Left lung (tissue), 10 donors: ENCODE data around the gene IFNA2. TPM values are rescaled to one million over a fixed set of nuclear protein-coding genes. Genes with fewer than 3 reads are reported as not detected.

Source experiments
- ATAC-seq: fragments of 200-7000 bp; cut with Tn5 transposase; one replicate; pipeline ENCODE4 v1.9.1; 2020; ENCODE audit warnings: moderate library complexity
- DNase-seq, 4 donors: peaks; one replicate each; pipeline ENCODE4 v3.0.0-alpha.2; 2013 to 2020
- H3K27ac ChIP-seq, 2 donors: fragments of 200-600 bp; sonication (generic) in 1 of 2; one replicate each; pipeline versions ENCODE4 v1.5.0 to v1.8.0; 2020 to 2021
- H3K27me3 ChIP-seq, 2 donors: fragments of 200-600 bp; sonication (generic) in 1 of 2; one replicate each; pipeline versions ENCODE4 v1.5.0 to v1.8.0; 2020 to 2021
- H3K36me3 ChIP-seq, 2 donors: fragments of 200-600 bp; sonication (generic) in 1 of 2; one replicate each; pipeline versions ENCODE4 v1.5.0 to v1.8.0; 2020 to 2021
- H3K4me1 ChIP-seq, 2 donors: fragments of 200-600 bp; one replicate each; pipeline ENCODE4 v1.8.0; 2021
- H3K4me3 ChIP-seq, 2 donors: fragments of 200-600 bp; sonication (generic) in 1 of 2; one replicate each; pipeline versions ENCODE4 v1.5.0 to v1.8.0; 2020 to 2021; ENCODE audit warnings: mild to moderate bottlenecking in 1 of 2
- H3K9me3 ChIP-seq, 2 donors: fragments of 200-600 bp; sonication (generic) in 1 of 2; one replicate each; pipeline versions ENCODE4 v1.5.0 to v1.8.0; 2020 to 2021
- intact Hi-C, 2 donors: fragments of 100-400 bp; cut with DNase I; formaldehyde crosslinking; loops; one replicate each; pipeline versions ENCODE4 v1.11.2 to v1.14.2; 2022
- polyA plus RNA-seq, 6 donors: library from polyadenylated mRNA; unstranded; fragments of 120-200 nt; gene quantifications; one replicate each; pipeline ENCODE4 v1.2.1, GENCODE V29; 2013; ENCODE audit not compliant: insufficient read length in 6 of 6
- total RNA-seq, 2 donors: library from RNA; stranded (reverse); fragmentation: NEBNext Ultra II Directional; extraction: Animal tissue kit (Norgen Biotek cat#: 25700); gene quantifications; one replicate each; pipeline ENCODE4 v1.2.1, GENCODE V29; 2021
- TF ChIP-seq, protein P1 (sequence below), 2 donors: fragments of 200-600 bp; sonication (generic) in 1 of 2; IDR thresholded peaks; one replicate each; pipeline versions ENCODE4 v1.5.0 to v1.8.0; 2021; ENCODE audit warnings: antibody characterized with exemption in 2 of 2
- donor health status: DM: no; HTN: yes; CAD: no.
- donor health status: DM: no; HTN: no; CAD: no.

The IFNA2 gene
- total and polyA plus RNA-seq, 8 donors = 0.13 TPM; not detected in 7

DNA sequence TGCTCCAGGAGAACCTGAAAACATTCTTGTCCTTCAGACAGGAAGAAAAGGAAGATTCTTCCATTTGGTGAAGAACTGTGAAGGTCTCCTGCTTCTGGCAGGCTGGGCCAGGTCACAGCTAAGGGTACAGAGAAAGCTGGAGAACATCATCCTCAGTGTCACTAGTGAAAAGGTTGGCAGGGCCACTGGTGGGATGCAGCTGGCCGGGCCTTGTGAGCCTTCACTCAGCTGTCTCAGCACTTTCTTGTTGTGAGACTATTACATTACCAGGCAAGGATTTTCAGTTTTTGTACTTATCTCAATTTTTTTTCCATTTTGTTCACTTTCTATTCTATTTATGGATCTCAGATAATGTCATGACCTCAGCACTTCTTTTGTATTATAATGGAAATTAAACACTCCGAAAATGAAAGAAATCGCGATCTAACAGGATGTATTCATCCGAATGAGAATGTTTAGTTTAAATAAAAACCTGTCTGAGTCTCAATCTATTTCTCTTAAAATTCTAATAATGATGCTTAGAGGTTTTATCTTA lies 13.8 kb upstream of the IFNA2 start:
- ATAC-seq = no peak
- peak in 1 of 4 donors; percentile 15 for DNase-seq
- Histone ChIP-seq H3K36me3 (no peaks in the 10 kb centered on the region), H3K27ac (no peak overlapping the region), H3K27me3 (peaks cover 51 to 86% of the 10 kb centered on the region in 2 donors), H3K4me1 (peaks cover 8 to 14% of the 10 kb centered on the region in 2 donors), H3K9me3 (no peaks in the 10 kb centered on the region), H3K4me3 (no peak overlapping the region)
- intact Hi-C loops = loop anchor here in 1 of 2 donors (10.0 kb wide), 1 partner anchor 84 kb away; no protein-coding TSS in a partner anchor
- TF ChIP-seq, protein P1, sequence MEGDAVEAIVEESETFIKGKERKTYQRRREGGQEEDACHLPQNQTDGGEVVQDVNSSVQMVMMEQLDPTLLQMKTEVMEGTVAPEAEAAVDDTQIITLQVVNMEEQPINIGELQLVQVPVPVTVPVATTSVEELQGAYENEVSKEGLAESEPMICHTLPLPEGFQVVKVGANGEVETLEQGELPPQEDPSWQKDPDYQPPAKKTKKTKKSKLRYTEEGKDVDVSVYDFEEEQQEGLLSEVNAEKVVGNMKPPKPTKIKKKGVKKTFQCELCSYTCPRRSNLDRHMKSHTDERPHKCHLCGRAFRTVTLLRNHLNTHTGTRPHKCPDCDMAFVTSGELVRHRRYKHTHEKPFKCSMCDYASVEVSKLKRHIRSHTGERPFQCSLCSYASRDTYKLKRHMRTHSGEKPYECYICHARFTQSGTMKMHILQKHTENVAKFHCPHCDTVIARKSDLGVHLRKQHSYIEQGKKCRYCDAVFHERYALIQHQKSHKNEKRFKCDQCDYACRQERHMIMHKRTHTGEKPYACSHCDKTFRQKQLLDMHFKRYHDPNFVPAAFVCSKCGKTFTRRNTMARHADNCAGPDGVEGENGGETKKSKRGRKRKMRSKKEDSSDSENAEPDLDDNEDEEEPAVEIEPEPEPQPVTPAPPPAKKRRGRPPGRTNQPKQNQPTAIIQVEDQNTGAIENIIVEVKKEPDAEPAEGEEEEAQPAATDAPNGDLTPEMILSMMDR (IDR thresholded peaks at IDR 0.05) = no peak

DNA sequence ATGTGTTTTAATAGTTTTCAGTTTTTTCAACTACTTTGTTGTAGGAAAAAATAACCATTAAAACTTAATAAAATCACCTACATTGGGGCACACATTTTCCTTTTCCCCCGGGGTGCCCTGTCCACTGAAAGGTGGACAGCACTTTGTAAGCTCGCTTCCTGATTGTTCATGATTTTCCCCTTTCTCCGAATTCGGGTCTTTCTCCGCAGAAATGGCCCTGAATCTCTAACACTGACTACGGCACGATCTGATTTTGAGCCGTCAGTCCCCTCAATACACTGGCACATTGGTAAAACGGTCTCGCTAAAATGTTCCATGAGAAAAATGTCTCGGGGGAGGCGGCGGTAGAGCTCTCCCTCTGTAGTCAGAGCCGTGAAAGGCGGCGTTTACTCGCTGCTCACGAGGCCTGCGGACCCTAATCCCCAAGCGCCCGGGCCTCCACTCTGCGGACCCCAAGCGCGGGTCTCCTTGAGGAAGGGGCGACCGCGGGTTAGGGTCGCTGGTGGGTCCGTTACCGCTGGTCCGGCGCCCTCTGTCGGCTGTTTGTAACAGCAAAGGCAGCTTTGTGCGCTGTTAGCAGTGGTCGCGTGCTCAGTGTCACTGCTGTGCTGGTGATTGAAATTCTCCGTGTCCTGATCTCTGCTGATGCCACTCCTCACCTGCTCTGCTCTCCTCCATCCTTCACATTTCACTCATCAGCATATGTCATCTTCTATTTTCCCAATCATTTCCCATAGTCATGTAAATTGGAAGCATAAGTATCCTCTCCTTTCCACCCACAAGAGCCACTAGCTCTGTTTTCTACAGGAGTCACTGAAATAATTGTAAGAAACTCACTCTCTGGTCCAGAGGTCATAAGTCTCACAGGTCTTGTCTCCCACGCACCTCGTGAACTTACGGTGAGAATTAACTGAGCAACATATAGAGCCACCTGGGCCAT lies 10.8 kb upstream of the IFNA2 start:
- peak; percentile 34 to 89 (median 49) for DNase-seq

DNA sequence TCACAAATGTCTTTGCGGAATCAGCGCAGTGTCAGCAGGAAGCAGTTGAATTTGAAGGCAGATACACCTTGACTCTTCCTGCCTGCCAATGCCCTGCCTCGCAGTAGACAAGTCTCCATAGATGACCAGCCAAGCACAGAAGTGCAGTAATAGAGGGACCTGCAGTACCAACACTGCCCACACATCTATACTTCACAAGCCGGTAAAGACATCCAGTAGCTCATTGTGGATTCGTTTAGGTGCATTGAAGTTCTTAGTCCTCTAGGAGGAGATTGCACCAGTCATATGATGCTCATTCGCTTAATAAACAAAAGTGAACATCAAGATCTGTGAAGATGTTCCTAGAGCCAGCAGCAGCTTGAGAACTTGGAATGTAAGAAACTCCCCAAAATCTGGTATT lies 7.1 kb upstream of the IFNA2 start:
- DNase-seq (no peak), ATAC-seq (no peak)
- intact Hi-C loops = loop anchor here in 1 of 2 donors (10.0 kb wide), 1 partner anchor 77 kb away; no protein-coding TSS in a partner anchor
- no peak overlapping the region for H3K27ac ChIP-seq
- H3K36me3 ChIP-seq = no peaks in the 10 kb centered on the region
- no peaks in the 10 kb centered on the region for H3K9me3 ChIP-seq
- TF ChIP-seq, protein P1 (IDR thresholded peaks at IDR 0.05) = no peak
- peaks cover 0 to 7% of the 10 kb centered on the region in 2 donors for H3K4me1 ChIP-seq
- peaks cover 55 to 97% of the 10 kb centered on the region in 2 donors for H3K27me3 ChIP-seq
- no peak overlapping the region for H3K4me3 ChIP-seq

More for the DNA sequence above, 10.8 kb upstream of the IFNA2 start:
- peak; percentile 75 for ATAC-seq
- TF ChIP-seq, protein P1 (IDR thresholded peaks at IDR 0.05) = peak; percentile 68
- H3K36me3 ChIP-seq = no peaks in the 10 kb centered on the region
- H3K4me3 ChIP-seq = peak overlapping the region; percentile 27 to 36
- peaks cover 0 to 7% of the 10 kb centered on the region in 2 donors for H3K4me1 ChIP-seq
- no peak overlapping the region for H3K27ac ChIP-seq
- intact Hi-C loops = loop anchor here in 1 of 2 donors (10.0 kb wide), 1 partner anchor 81 kb away; no protein-coding TSS in a partner anchor
- H3K27me3 ChIP-seq = peaks cover 34 to 83% of the 10 kb centered on the region in 2 donors
- no peaks in the 10 kb centered on the region for H3K9me3 ChIP-seq

DNA sequence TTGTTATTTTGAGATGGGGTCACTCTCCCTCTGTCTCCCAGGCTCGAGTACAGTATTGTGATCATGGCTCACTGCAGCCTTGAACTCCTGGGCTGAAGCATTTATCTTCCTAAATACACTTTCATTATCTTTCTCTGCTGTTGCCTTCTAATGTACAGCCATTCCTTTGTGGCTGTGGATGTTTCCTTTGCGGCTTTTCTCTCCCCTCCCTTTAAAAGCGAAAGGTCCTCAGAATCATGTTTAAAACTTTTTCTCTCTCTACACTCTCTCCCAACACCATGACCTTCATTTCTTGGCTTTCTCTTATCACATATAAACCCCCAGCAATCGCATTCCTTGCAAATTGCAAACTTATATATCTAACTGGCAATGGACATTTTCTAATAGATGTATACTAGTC lies 1.6 kb downstream of the IFNA2 start:
- TF ChIP-seq, protein P1 (IDR thresholded peaks at IDR 0.05) = no peak
- Histone ChIP-seq H3K27ac (no peak overlapping the region), H3K36me3 (no peaks in the 10 kb centered on the region), H3K9me3 (no peaks in the 10 kb centered on the region), H3K4me3 (no peak overlapping the region), H3K27me3 (peaks cover 12 to 66% of the 10 kb centered on the region in 2 donors), H3K4me1 (peaks cover 0 to 6% of the 10 kb centered on the region in 2 donors)
- ATAC-seq = no peak
- intact Hi-C loops = no loop called here
- DNase-seq = no peak
